ENCODE data around the gene MEGF6.

The MEGF6 gene

GRCh38 chr1:3542676-3543075, 68.6 kb downstream of the MEGF6 start:
- Mint-ChIP-seq H3K27ac (no peak overlapping the region), H3K4me3 (no peak overlapping the region)

GRCh38 chr1:3541936-3542335, 69.4 kb downstream of the MEGF6 start:
- H3K27ac Mint-ChIP-seq = no peak overlapping the region
- peaks cover 12% of the 10 kb centered on the region for H3K27me3 Mint-ChIP-seq
- H3K4me3 Mint-ChIP-seq = no peak overlapping the region
- H3K36me3 Mint-ChIP-seq (ENCODE audit: low read depth) = no peaks in the 10 kb centered on the region
- intact Hi-C loops (cut with micrococcal nuclease) = no loop called here
- peaks cover 14% of the 10 kb centered on the region for H3K4me1 Mint-ChIP-seq (ENCODE audit: low read depth)
- H3K9me3 Mint-ChIP-seq = no peaks in the 10 kb centered on the region

More at GRCh38 chr1:3542676-3543075, 68.6 kb downstream of the MEGF6 start:
- Mint-ChIP-seq H3K36me3 (ENCODE audit: low read depth) (no peaks in the 10 kb centered on the region), H3K9me3 (no peaks in the 10 kb centered on the region), H3K4me1 (ENCODE audit: low read depth) (peaks cover 12% of the 10 kb centered on the region), H3K27me3 (peaks cover 12% of the 10 kb centered on the region)
- intact Hi-C loops (cut with micrococcal nuclease) = no loop called here

GRCh38 chr1:3541465-3541864, 69.8 kb downstream of the MEGF6 start:
- Mint-ChIP-seq H3K4me1 (ENCODE audit: low read depth) (peaks cover 14% of the 10 kb centered on the region), H3K4me3 (no peak overlapping the region), H3K36me3 (ENCODE audit: low read depth) (no peaks in the 10 kb centered on the region), H3K27me3 (peaks cover 12% of the 10 kb centered on the region), H3K9me3 (no peaks in the 10 kb centered on the region), H3K27ac (no peak overlapping the region)
- intact Hi-C loops (cut with micrococcal nuclease) = no loop called here

- intact Hi-C loops (cut with micrococcal nuclease) = no loop called here
- Mint-ChIP-seq H3K36me3 (ENCODE audit: low read depth) (no peaks in the 10 kb centered on the region), H3K27me3 (peaks cover 12% of the 10 kb centered on the region), H3K27ac (no peak overlapping the region), H3K9me3 (no peaks in the 10 kb centered on the region), H3K4me3 (no peak overlapping the region), H3K4me1 (ENCODE audit: low read depth) (peaks cover 14% of the 10 kb centered on the region)
Observed at GRCh38 chr1:3540876-3541275, 70.4 kb downstream of the MEGF6 start.

- intact Hi-C loops (cut with micrococcal nuclease) = no loop called here
- Mint-ChIP-seq H3K27me3 (peaks cover 12% of the 10 kb centered on the region), H3K36me3 (ENCODE audit: low read depth) (no peaks in the 10 kb centered on the region), H3K4me1 (ENCODE audit: low read depth) (peaks cover 14% of the 10 kb centered on the region), H3K9me3 (no peaks in the 10 kb centered on the region), H3K4me3 (no peak overlapping the region), H3K27ac (no peak overlapping the region)
Observed at GRCh38 chr1:3539707-3540425, 71.4 kb downstream of the MEGF6 start.

- no peak overlapping the region for H3K27ac Mint-ChIP-seq
- H3K4me1 Mint-ChIP-seq (ENCODE audit: low read depth) = peaks cover 14% of the 10 kb centered on the region
- no peaks in the 10 kb centered on the region for H3K36me3 Mint-ChIP-seq (ENCODE audit: low read depth)
- H3K4me3 Mint-ChIP-seq = no peak overlapping the region
- intact Hi-C loops (cut with micrococcal nuclease) = no loop called here
- peaks cover 12% of the 10 kb centered on the region for H3K27me3 Mint-ChIP-seq
- no peaks in the 10 kb centered on the region for H3K9me3 Mint-ChIP-seq
Observed at GRCh38 chr1:3537359-3537758, 73.9 kb downstream of the MEGF6 start.

- no peaks in the 10 kb centered on the region for H3K36me3 Mint-ChIP-seq (ENCODE audit: low read depth)
- no peak overlapping the region for H3K27ac Mint-ChIP-seq
- H3K4me1 Mint-ChIP-seq (ENCODE audit: low read depth) = peaks cover 16% of the 10 kb centered on the region
- H3K4me3 Mint-ChIP-seq = no peak overlapping the region
- intact Hi-C loops (cut with micrococcal nuclease) = no loop called here
- H3K9me3 Mint-ChIP-seq = no peaks in the 10 kb centered on the region
- peaks cover 13% of the 10 kb centered on the region for H3K27me3 Mint-ChIP-seq
Observed at GRCh38 chr1:3536420-3537195, 74.7 kb downstream of the MEGF6 start.

GRCh38 chr1:3535732-3536131, 75.6 kb downstream of the MEGF6 start:
- Mint-ChIP-seq H3K4me3 (no peak overlapping the region), H3K27me3 (peaks cover 14% of the 10 kb centered on the region), H3K36me3 (ENCODE audit: low read depth) (no peaks in the 10 kb centered on the region), H3K4me1 (ENCODE audit: low read depth) (peaks cover 20% of the 10 kb centered on the region), H3K27ac (no peak overlapping the region), H3K9me3 (no peaks in the 10 kb centered on the region)
- intact Hi-C loops (cut with micrococcal nuclease) = no loop called here

GRCh38 chr1:3534803-3535637, 76.3 kb downstream of the MEGF6 start:
- Mint-ChIP-seq H3K27ac (no peak overlapping the region), H3K4me1 (ENCODE audit: low read depth) (peaks cover 25% of the 10 kb centered on the region), H3K4me3 (no peak overlapping the region), H3K9me3 (no peaks in the 10 kb centered on the region), H3K27me3 (peaks cover 16% of the 10 kb centered on the region), H3K36me3 (ENCODE audit: low read depth) (no peaks in the 10 kb centered on the region)
- intact Hi-C loops (cut with micrococcal nuclease) = no loop called here

- Mint-ChIP-seq H3K36me3 (ENCODE audit: low read depth) (no peaks in the 10 kb centered on the region), H3K9me3 (no peaks in the 10 kb centered on the region), H3K4me1 (ENCODE audit: low read depth) (peaks cover 24% of the 10 kb centered on the region), H3K27ac (no peak overlapping the region), H3K27me3 (peaks cover 10% of the 10 kb centered on the region), H3K4me3 (no peak overlapping the region)
- intact Hi-C loops (cut with micrococcal nuclease) = no loop called here
Observed at GRCh38 chr1:3533067-3534048, 78.0 kb downstream of the MEGF6 start.

GRCh38 chr1:3531928-3532327, 79.4 kb downstream of the MEGF6 start:
- H3K36me3 Mint-ChIP-seq (ENCODE audit: low read depth) = no peaks in the 10 kb centered on the region
- H3K27ac Mint-ChIP-seq = no peak overlapping the region
- intact Hi-C loops (cut with micrococcal nuclease) = no loop called here
- peak overlapping the region; percentile 22 for H3K4me3 Mint-ChIP-seq
- H3K27me3 Mint-ChIP-seq = peaks cover 5% of the 10 kb centered on the region
- peaks cover 15% of the 10 kb centered on the region for H3K4me1 Mint-ChIP-seq (ENCODE audit: low read depth)
- no peaks in the 10 kb centered on the region for H3K9me3 Mint-ChIP-seq

GRCh38 chr1:3530926-3531818, 80.1 kb downstream of the MEGF6 start:
- intact Hi-C loops (cut with micrococcal nuclease) = no loop called here

More at GRCh38 chr1:3530926-3531818, 80.1 kb downstream of the MEGF6 start:
- peak overlapping the region; percentile 75 for H3K4me3 Mint-ChIP-seq
- H3K27ac Mint-ChIP-seq = peak overlapping the region; percentile 21
- peaks cover 5% of the 10 kb centered on the region for H3K27me3 Mint-ChIP-seq
- H3K36me3 Mint-ChIP-seq (ENCODE audit: low read depth) = no peaks in the 10 kb centered on the region
- peaks cover 15% of the 10 kb centered on the region for H3K4me1 Mint-ChIP-seq (ENCODE audit: low read depth)
- no peaks in the 10 kb centered on the region for H3K9me3 Mint-ChIP-seq
